ENCODE data around the gene RXFP4. TPM values are rescaled to one million over a fixed set of nuclear protein-coding genes. Genes with fewer than 3 reads are reported as not detected.

The RXFP4 gene
- total and polyA plus RNA-seq, 9 of the 15 experiments (the other 6 are each of a cell fraction or from before 2014, with no cell fraction given), result 0.64 TPM; not detected in 8

GRCh38 chr1:155918660-155919059 is 22.8 kb upstream of the RXFP4 start (continued):
- TF ChIP-seq MBD2 (IDR thresholded peaks at IDR 0.05; ENCODE audit: borderline replicate concordance, low read depth) (no peak), ZNF778 (CRISPR knock-in tag; IDR thresholded peaks at IDR 0.05) (no peak), BRF1 (IDR thresholded peaks at IDR 0.05; ENCODE audit: borderline replicate concordance, extremely low read depth, insufficient read length) (no peak), ZBTB9 (CRISPR knock-in tag; IDR thresholded peaks at IDR 0.05) (no peak), HSF4 (CRISPR knock-in tag; IDR thresholded peaks at IDR 0.05; ENCODE audit: borderline replicate concordance) (no peak), CXXC5 (CRISPR knock-in tag; IDR thresholded peaks at IDR 0.05) (no peak), CEBPB (tag; IDR thresholded peaks at IDR 0.05) (peak; percentile 33)

- intact Hi-C loops (cut with micrococcal nuclease), result no loop called here
- Histone ChIP-seq H3K9ac (ENCODE audit: insufficient read depth in 1 of 2, low read depth in 2 of 2, low read length in 2 of 2) (no peak overlapping the region), H3K27me3 (ENCODE audit: control insufficient read depth in 2 of 2, insufficient read depth in 2 of 2, low read length in 2 of 2) (no peaks in the 10 kb centered on the region), H2AFZ (ENCODE audit: low read depth, low read length) (no peak overlapping the region), H3K79me2 (ENCODE audit: control insufficient read depth, insufficient read depth, low read length) (peaks cover 17% of the 10 kb centered on the region), H3K9me1 (ENCODE audit: control insufficient read depth, insufficient read depth, low read length) (no peaks in the 10 kb centered on the region), H3K36me3 (ENCODE audit: control insufficient read depth, insufficient read depth, low read length) (peaks cover 97% of the 10 kb centered on the region), H4K20me1 (replicated peaks; ENCODE audit: control insufficient read depth, insufficient read depth, low read length) (0 out of 2 replicates have a peak, but pooled peaks cover 4% of the 10 kb centered on the region), H3K27ac (ENCODE audit: extremely low read depth, low read depth, low read length) (no peak overlapping the region), H3K9me3 (replicated peaks; ENCODE audit: control insufficient read depth, insufficient read depth, low read depth, low read length) (no peaks in the 10 kb centered on the region), H3K4me3 (no peak overlapping the region), H3K4me2 (ENCODE audit: insufficient read depth, low read length) (no peak overlapping the region), H3K4me1 (replicated peaks in 1 of 2; ENCODE audit: control insufficient read depth in 2 of 2, insufficient read depth in 2 of 2, low read length in 2 of 2) (no peaks in the 10 kb centered on the region)
- WGBS (ENCODE audit: insufficient coverage, low coverage, missing lambda C conversion rate), result 100% methylated on average over 2 of the region's 2 CpGs
- POLR2A ChIA-PET, result interaction anchor here (0.6 to 7.9 kb wide), 4 partner anchors 8 to 163 kb away, joined by 3 to 100 read pairs (median 20); partner anchors contain the start of genes KHDC4 and RIT1
- BruUV-seq (replicated peaks), result no TSS peak
- FAIRE-seq, result no peak
- CTCF ChIA-PET (ENCODE audit: low intra/inter-chr PET ratio), result no interaction called here
- no peak for TF ChIP-seq MYC (IDR thresholded peaks at IDR 0.05; ENCODE audit: low read depth, low read length)
- no peak for TF ChIP-seq MYC (CRISPR knock-in tag; IDR thresholded peaks at IDR 0.05; ENCODE audit: borderline replicate concordance, low read depth)
- 0 out of 2 replicates have a peak, but pooled peaks have one; percentile 26 for TF ChIP-seq POLR2A (conservative IDR thresholded peaks at IDR 0.05)
- in situ Hi-C loops (cut with MboI), result no loop called here
- no peak for ATAC-seq
- no peak for DNase-seq (ENCODE audit: extremely low read depth in 1 of 4, low spot score in 3 of 4)
These were observed 21.6 kb upstream of the RXFP4 start for GRCh38 chr1:155919801-155920200.
